SH-SY5Y (cell line): ENCODE data around the gene DYNC2I2.

Experiments used
- GATA2 ChIP-seq: IDR thresholded peaks from 2 replicates; pipeline ENCODE4 v1.6.1; 2011; ENCODE audit warnings: mild to moderate bottlenecking, low read depth, low read length
- GATA3 ChIP-seq: IDR thresholded peaks from 2 replicates; pipeline ENCODE4 v1.6.1; 2011; ENCODE audit warnings: low read depth, mild to moderate bottlenecking, low read length, moderate library complexity

DNA sequence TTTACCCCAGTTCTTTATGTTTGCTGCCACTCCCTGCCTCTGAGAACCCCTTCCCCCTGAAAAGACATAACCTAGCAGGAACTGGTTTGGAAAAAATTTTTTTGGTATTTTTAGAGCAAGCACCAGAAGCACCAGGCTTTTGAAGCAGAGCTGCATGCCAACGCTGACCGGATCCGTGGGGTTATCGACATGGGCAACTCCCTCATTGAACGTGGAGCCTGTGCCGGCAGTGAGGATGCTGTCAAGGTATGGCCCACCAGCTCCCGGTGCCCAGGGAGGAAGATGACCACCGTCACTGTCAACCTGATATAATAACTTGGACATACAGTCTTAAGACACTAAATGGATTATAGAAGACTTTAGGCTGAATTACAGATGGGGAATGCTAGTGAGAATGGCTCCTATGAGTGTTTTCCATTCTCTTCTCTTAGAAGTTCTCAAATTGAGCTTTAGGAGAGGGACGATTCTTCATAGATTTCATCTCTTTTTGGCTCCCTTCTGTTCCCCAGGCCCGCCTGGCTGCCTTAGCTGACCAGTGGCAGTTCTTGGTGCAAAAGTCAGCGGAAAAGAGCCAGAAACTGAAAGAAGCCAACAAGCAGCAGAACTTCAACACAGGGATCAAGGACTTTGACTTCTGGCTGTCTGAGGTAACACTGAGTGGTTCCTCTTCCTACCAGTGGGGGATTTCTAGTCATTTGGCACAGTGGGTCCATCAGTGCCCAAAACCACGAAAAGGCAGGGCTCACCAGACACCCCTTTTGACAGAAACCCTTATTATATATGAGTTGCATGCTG, 44.9 kb downstream of the DYNC2I2 start:
- no peak for TF ChIP-seq GATA3
- no peak for TF ChIP-seq GATA2
